ENCODE measurements around the gene PCDH20.

Gene PCDH20

GRCh38 chr13:61415749-61416148, at the start of gene PCDH20:
PCDH20 (minus strand) TSS chr13:61415849; CDS start chr13:61415158, 691 bp downstream.
- peak within 1 kb of the TSS; percentile 60 for H3K4me3 ChIP-seq (ENCODE audit: low read length)

GRCh38 chr13:61463024-61463423, 47.4 kb upstream of the PCDH20 start:
- no peak for DNase-seq (ENCODE audit: low read depth)
- no peak overlapping the region for H3K9ac ChIP-seq (ENCODE audit: low read length)
- H3K27me3 ChIP-seq (replicated peaks; ENCODE audit: control insufficient read depth, insufficient read depth, low read length) = no peaks in the 10 kb centered on the region
- H3K4me3 ChIP-seq (ENCODE audit: low read length) = no peak overlapping the region
- H3K9me3 ChIP-seq (ENCODE audit: control insufficient read depth, low read length) = no peaks in the 10 kb centered on the region
- H3K4me1 ChIP-seq (ENCODE audit: control insufficient read depth, insufficient read depth, low read length) = no peaks in the 10 kb centered on the region
- H3K36me3 ChIP-seq (ENCODE audit: control insufficient read depth, insufficient read depth, low read length, severe bottlenecking) = no peaks in the 10 kb centered on the region

More at GRCh38 chr13:61415749-61416148, at the start of gene PCDH20:
- peaks cover 50% of the 10 kb centered on the region for H3K27me3 ChIP-seq (replicated peaks; ENCODE audit: control insufficient read depth, insufficient read depth, low read length)
- H3K9ac ChIP-seq (ENCODE audit: low read length) = no peak within 1 kb of the TSS
- no peaks in the 10 kb centered on the region for H3K4me1 ChIP-seq (ENCODE audit: control insufficient read depth, insufficient read depth, low read length)
- H3K9me3 ChIP-seq (ENCODE audit: control insufficient read depth, low read length) = no peaks in the 10 kb centered on the region
- H3K36me3 ChIP-seq (ENCODE audit: control insufficient read depth, insufficient read depth, low read length, severe bottlenecking) = no peaks in the 10 kb centered on the region
- DNase-seq (ENCODE audit: low read depth) = no peak

- Histone ChIP-seq H3K27me3 (replicated peaks; ENCODE audit: control insufficient read depth, insufficient read depth, low read length) (no peaks in the 10 kb centered on the region), H3K9me3 (ENCODE audit: control insufficient read depth, low read length) (no peaks in the 10 kb centered on the region), H3K4me3 (ENCODE audit: low read length) (no peak overlapping the region), H3K9ac (ENCODE audit: low read length) (no peak overlapping the region), H3K4me1 (ENCODE audit: control insufficient read depth, insufficient read depth, low read length) (no peaks in the 10 kb centered on the region), H3K36me3 (ENCODE audit: control insufficient read depth, insufficient read depth, low read length, severe bottlenecking) (no peaks in the 10 kb centered on the region)
- no peak for DNase-seq (ENCODE audit: low read depth)
Measured at GRCh38 chr13:61453121-61453520, 37.5 kb upstream of the PCDH20 start.

- no peak overlapping the region for H3K4me3 ChIP-seq (ENCODE audit: low read length)
- no peaks in the 10 kb centered on the region for H3K9me3 ChIP-seq (ENCODE audit: control insufficient read depth, low read length)
- no peak overlapping the region for H3K9ac ChIP-seq (ENCODE audit: low read length)
- no peaks in the 10 kb centered on the region for H3K27me3 ChIP-seq (replicated peaks; ENCODE audit: control insufficient read depth, insufficient read depth, low read length)
- H3K4me1 ChIP-seq (ENCODE audit: control insufficient read depth, insufficient read depth, low read length) = no peaks in the 10 kb centered on the region
- no peak for DNase-seq (ENCODE audit: low read depth)
- no peaks in the 10 kb centered on the region for H3K36me3 ChIP-seq (ENCODE audit: control insufficient read depth, insufficient read depth, low read length, severe bottlenecking)
Measured at GRCh38 chr13:61432029-61432428, 16.4 kb upstream of the PCDH20 start.

GRCh38 chr13:61423915-61424314, 8.3 kb upstream of the PCDH20 start:
- Histone ChIP-seq H3K9me3 (ENCODE audit: control insufficient read depth, low read length) (no peaks in the 10 kb centered on the region), H3K4me3 (ENCODE audit: low read length) (no peak overlapping the region)
- DNase-seq (ENCODE audit: low read depth) = no peak

GRCh38 chr13:61417086-61417570, 1.5 kb upstream of the PCDH20 start:
- H3K4me1 ChIP-seq (ENCODE audit: control insufficient read depth, insufficient read depth, low read length) = no peaks in the 10 kb centered on the region
- H3K9ac ChIP-seq (ENCODE audit: low read length) = no peak overlapping the region
- no peak for DNase-seq (ENCODE audit: low read depth)
- peaks cover 41% of the 10 kb centered on the region for H3K27me3 ChIP-seq (replicated peaks; ENCODE audit: control insufficient read depth, insufficient read depth, low read length)
- H3K9me3 ChIP-seq (ENCODE audit: control insufficient read depth, low read length) = no peaks in the 10 kb centered on the region
- H3K4me3 ChIP-seq (ENCODE audit: low read length) = no peak overlapping the region
- no peaks in the 10 kb centered on the region for H3K36me3 ChIP-seq (ENCODE audit: control insufficient read depth, insufficient read depth, low read length, severe bottlenecking)

More at GRCh38 chr13:61423915-61424314, 8.3 kb upstream of the PCDH20 start:
- Histone ChIP-seq H3K4me1 (ENCODE audit: control insufficient read depth, insufficient read depth, low read length) (no peaks in the 10 kb centered on the region), H3K27me3 (replicated peaks; ENCODE audit: control insufficient read depth, insufficient read depth, low read length) (no peaks in the 10 kb centered on the region), H3K36me3 (ENCODE audit: control insufficient read depth, insufficient read depth, low read length, severe bottlenecking) (no peaks in the 10 kb centered on the region), H3K9ac (ENCODE audit: low read length) (no peak overlapping the region)

- DNase-seq (ENCODE audit: low read depth) = peak; percentile 34
- Histone ChIP-seq H3K36me3 (ENCODE audit: control insufficient read depth, insufficient read depth, low read length, severe bottlenecking) (no peaks in the 10 kb centered on the region), H3K9me3 (ENCODE audit: control insufficient read depth, low read length) (no peaks in the 10 kb centered on the region), H3K4me1 (ENCODE audit: control insufficient read depth, insufficient read depth, low read length) (no peaks in the 10 kb centered on the region), H3K27me3 (replicated peaks; ENCODE audit: control insufficient read depth, insufficient read depth, low read length) (peaks cover 50% of the 10 kb centered on the region), H3K4me3 (ENCODE audit: low read length) (peak overlapping the region; percentile 60), H3K9ac (ENCODE audit: low read length) (no peak overlapping the region)
Measured at GRCh38 chr13:61415058-61415721, 459 bp downstream of the PCDH20 start.

GRCh38 chr13:61414686-61415057, 977 bp downstream of the PCDH20 start:
- peaks cover 50% of the 10 kb centered on the region for H3K27me3 ChIP-seq (replicated peaks; ENCODE audit: control insufficient read depth, insufficient read depth, low read length)
- DNase-seq (ENCODE audit: low read depth) = no peak
- H3K9ac ChIP-seq (ENCODE audit: low read length) = no peak overlapping the region
- H3K9me3 ChIP-seq (ENCODE audit: control insufficient read depth, low read length) = no peaks in the 10 kb centered on the region
- no peaks in the 10 kb centered on the region for H3K4me1 ChIP-seq (ENCODE audit: control insufficient read depth, insufficient read depth, low read length)
- no peaks in the 10 kb centered on the region for H3K36me3 ChIP-seq (ENCODE audit: control insufficient read depth, insufficient read depth, low read length, severe bottlenecking)
- H3K4me3 ChIP-seq (ENCODE audit: low read length) = peak overlapping the region; percentile 60

- Histone ChIP-seq H3K9ac (ENCODE audit: low read length) (no peak overlapping the region), H3K4me3 (ENCODE audit: low read length) (peak overlapping the region; percentile 60), H3K9me3 (ENCODE audit: control insufficient read depth, low read length) (no peaks in the 10 kb centered on the region), H3K36me3 (ENCODE audit: control insufficient read depth, insufficient read depth, low read length, severe bottlenecking) (no peaks in the 10 kb centered on the region), H3K4me1 (ENCODE audit: control insufficient read depth, insufficient read depth, low read length) (no peaks in the 10 kb centered on the region), H3K27me3 (replicated peaks; ENCODE audit: control insufficient read depth, insufficient read depth, low read length) (peaks cover 50% of the 10 kb centered on the region)
- no peak for DNase-seq (ENCODE audit: low read depth)
Measured at GRCh38 chr13:61413572-61414535, 1.8 kb downstream of the PCDH20 start.

GRCh38 chr13:61410669-61411297, 4.9 kb downstream of the PCDH20 start:
- Histone ChIP-seq H3K9ac (ENCODE audit: low read length) (no peak overlapping the region), H3K27me3 (replicated peaks; ENCODE audit: control insufficient read depth, insufficient read depth, low read length) (peaks cover 44% of the 10 kb centered on the region), H3K4me3 (ENCODE audit: low read length) (no peak overlapping the region), H3K9me3 (ENCODE audit: control insufficient read depth, low read length) (no peaks in the 10 kb centered on the region), H3K36me3 (ENCODE audit: control insufficient read depth, insufficient read depth, low read length, severe bottlenecking) (no peaks in the 10 kb centered on the region), H3K4me1 (ENCODE audit: control insufficient read depth, insufficient read depth, low read length) (no peaks in the 10 kb centered on the region)
- DNase-seq (ENCODE audit: low read depth) = peak; percentile 53

- no peaks in the 10 kb centered on the region for H3K36me3 ChIP-seq (ENCODE audit: control insufficient read depth, insufficient read depth, low read length, severe bottlenecking)
- no peak for DNase-seq (ENCODE audit: low read depth)
- no peak overlapping the region for H3K4me3 ChIP-seq (ENCODE audit: low read length)
- peaks cover 39% of the 10 kb centered on the region for H3K27me3 ChIP-seq (replicated peaks; ENCODE audit: control insufficient read depth, insufficient read depth, low read length)
- no peaks in the 10 kb centered on the region for H3K9me3 ChIP-seq (ENCODE audit: control insufficient read depth, low read length)
- no peak overlapping the region for H3K9ac ChIP-seq (ENCODE audit: low read length)
- H3K4me1 ChIP-seq (ENCODE audit: control insufficient read depth, insufficient read depth, low read length) = no peaks in the 10 kb centered on the region
Measured at GRCh38 chr13:61410266-61410665, 5.4 kb downstream of the PCDH20 start.

Data from adipocyte (in vitro differentiated cells).